Retinal pigment epithelial cell (primary cell): ENCODE measurements around the gene TRIM25.
A peak's percentile ranks its signal among the peaks of the same experiment; 100 is the strongest.

Source experiments
- DNase-seq: peaks from one replicate; pipeline ENCODE4 v3.0.0-alpha.2; 2010; ENCODE audit warnings: low read depth
- H3K4me3 ChIP-seq: 2 replicates; pipeline ENCODE4 v1.5.1; 2011; ENCODE audit warnings: mild to moderate bottlenecking, low read length, control low read depth, moderate library complexity
- CTCF ChIP-seq: conservative IDR thresholded peaks from 2 replicates; pipeline ENCODE4 v1.5.1; 2011; ENCODE audit warnings: low read depth, low read length, control low read depth, inconsistent platforms

Gene TRIM25

DNA sequence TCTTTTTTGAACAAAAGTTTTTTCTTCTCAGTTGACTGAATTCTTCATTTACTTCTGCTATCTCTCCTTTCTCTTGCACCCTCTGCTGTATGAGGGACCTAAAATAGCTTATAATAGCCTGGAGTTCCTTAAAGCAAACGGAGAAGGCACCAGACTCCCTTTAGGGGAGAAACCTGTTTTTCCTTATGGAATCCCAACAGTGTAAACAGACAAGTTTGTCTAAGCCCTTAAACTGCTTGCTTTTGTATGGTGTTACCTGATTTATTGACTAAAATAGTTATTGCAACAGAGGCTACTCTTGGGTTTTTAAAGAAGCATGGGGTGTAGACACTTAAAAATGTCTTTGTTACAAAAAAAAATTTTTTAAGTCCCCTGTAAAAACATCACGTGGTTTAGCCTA, 12.9 kb upstream of the TRIM25 start:
- TF ChIP-seq CTCF = no peak
- no peak overlapping the region for H3K4me3 ChIP-seq
- no peak for DNase-seq

GRCh38 chr17:56926270-56926669, 12.4 kb upstream of the TRIM25 start:
- no peak for TF ChIP-seq CTCF
- H3K4me3 ChIP-seq = no peak overlapping the region
- no peak for DNase-seq

- DNase-seq = no peak
- no peak overlapping the region for H3K4me3 ChIP-seq
- no peak for TF ChIP-seq CTCF
Measured at GRCh38 chr17:56925088-56925487, 11.2 kb upstream of the TRIM25 start.

GRCh38 chr17:56919717-56920116, 5.9 kb upstream of the TRIM25 start:
- no peak for DNase-seq
- no peak for TF ChIP-seq CTCF
- no peak overlapping the region for H3K4me3 ChIP-seq

DNA sequence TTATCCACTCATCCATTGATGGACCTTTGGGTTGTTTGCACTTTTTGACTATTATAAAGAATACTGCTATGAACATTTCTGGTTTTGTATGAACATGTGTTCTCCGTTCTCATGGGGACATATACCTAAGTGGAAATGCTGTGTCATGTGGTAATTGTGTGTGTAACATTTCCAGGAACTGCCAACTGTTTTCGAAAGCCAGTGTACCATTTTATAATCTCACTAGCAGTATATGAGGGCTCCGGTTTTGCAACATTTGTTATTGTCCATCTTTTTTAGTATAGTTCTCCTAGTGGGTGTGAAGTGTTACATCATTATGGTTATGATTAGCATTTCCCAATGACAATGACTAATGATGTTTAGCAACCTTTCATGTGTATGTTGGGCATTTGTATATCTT, 5.1 kb upstream of the TRIM25 start:
- DNase-seq = no peak
- no peak overlapping the region for H3K4me3 ChIP-seq

DNA sequence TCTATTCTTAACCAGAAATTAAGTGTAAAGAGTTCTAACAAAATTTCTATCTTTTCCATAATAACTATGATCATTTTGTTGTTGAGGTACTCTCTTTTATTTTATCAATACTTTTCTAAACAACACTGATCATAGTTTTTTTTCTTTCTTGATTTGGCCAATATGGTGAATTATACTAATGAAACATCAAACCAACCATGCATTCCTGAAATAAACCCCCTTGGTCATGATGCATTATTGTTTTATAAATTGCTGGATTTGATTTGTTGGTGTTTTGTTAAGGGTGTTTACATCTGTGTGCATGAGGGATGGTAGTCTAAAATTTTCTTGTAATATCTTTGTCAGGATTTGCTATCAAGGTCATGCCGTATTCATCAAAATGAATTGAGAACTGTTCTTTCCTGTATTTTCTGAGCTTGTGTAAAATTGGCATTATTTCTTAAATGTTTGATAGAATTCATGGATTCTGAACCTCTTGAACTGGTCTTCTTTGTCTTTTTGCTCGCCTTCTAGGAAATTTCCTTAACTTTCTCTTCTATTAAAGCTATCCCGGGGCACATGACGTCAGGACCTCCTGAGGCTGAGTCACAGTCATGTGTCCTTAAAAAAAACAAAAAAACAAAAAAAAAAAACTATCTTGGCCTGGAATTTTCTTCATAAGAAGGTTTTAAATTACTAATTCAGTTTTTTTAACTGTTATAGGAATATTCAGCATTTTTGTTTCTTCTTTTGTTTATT, 3.9 kb upstream of the TRIM25 start:
- no peak for TF ChIP-seq CTCF
- no peak overlapping the region for H3K4me3 ChIP-seq
- DNase-seq = no peak

More for the DNA sequence above, 5.1 kb upstream of the TRIM25 start:
- TF ChIP-seq CTCF = no peak

- peak overlapping the region; percentile 85 for H3K4me3 ChIP-seq
- DNase-seq = no peak
- TF ChIP-seq CTCF = no peak
Measured at GRCh38 chr17:56914581-56915273, 878 bp upstream of the TRIM25 start.
